ENCODE measurements around the gene CSRNP3.

- TF ChIP-seq CTCF (IDR thresholded peaks at IDR 0.05; ENCODE audit: extremely low read depth in 1 of 2, insufficient read depth in 1 of 2, low read depth in 1 of 2, low read length in 2 of 2) (no peak), POLR2AphosphoS5 (IDR thresholded peaks at IDR 0.05; ENCODE audit: insufficient read depth, low read depth, low read length) (no peak), EZH2 (IDR thresholded peaks at IDR 0.05; ENCODE audit: borderline replicate concordance, low read depth, low read length, severe bottlenecking) (no peak), POLR2A (IDR thresholded peaks at IDR 0.05; ENCODE audit: low read depth, low read length) (no peak), MAX (IDR thresholded peaks at IDR 0.05; ENCODE audit: insufficient read depth, insufficient read length) (no peak), FOS (IDR thresholded peaks at IDR 0.05; ENCODE audit: borderline replicate concordance, insufficient read depth, low read length) (no peak), GATA2 (IDR thresholded peaks at IDR 0.05; ENCODE audit: insufficient read depth, insufficient read length, low read depth, low read length) (no peak)
Observed at GRCh38 chr2:165562233-165562632, 92.7 kb downstream of the CSRNP3 start.
